H9 (cell line): Measurements from ENCODE around the gene TAF3. TPM values are rescaled to one million over a fixed set of nuclear protein-coding genes. Genes with fewer than 3 reads are reported as not detected.

Experiments used
- DNase-seq: peaks from one replicate; pipeline ENCODE4 v3.0.0-alpha.2; 2017
- H2AFZ ChIP-seq: one replicate; pipeline ENCODE4 v1.6.1; 2013; ENCODE audit warnings: mild to moderate bottlenecking, low read length, control low read depth, moderate library complexity
- H2AK5ac ChIP-seq: 2 replicates; pipeline ENCODE4 v1.6.1; 2013; ENCODE audit warnings: low read length, control low read depth, mixed read lengths; ENCODE audit not compliant: insufficient read length
- H2BK120ac ChIP-seq: one replicate; pipeline ENCODE4 v1.6.1; 2013; ENCODE audit warnings: low read depth, mild to moderate bottlenecking, low read length, control low read depth, inconsistent platforms; ENCODE audit not compliant: poor library complexity, severe bottlenecking
- H2BK12ac ChIP-seq: 2 replicates; pipeline ENCODE4 v1.6.1; 2013; ENCODE audit warnings: low read length, control low read depth, mixed read lengths, low read depth; ENCODE audit not compliant: insufficient read length
- H2BK15ac ChIP-seq: 2 replicates; pipeline ENCODE4 v1.6.1; 2013; ENCODE audit warnings: low read depth, low read length, control low read depth
- H2BK20ac ChIP-seq: one replicate; pipeline ENCODE4 v1.6.1; 2013; ENCODE audit warnings: low read depth, mild to moderate bottlenecking, low read length, control low read depth, inconsistent platforms; ENCODE audit not compliant: poor library complexity, severe bottlenecking
- H2BK5ac ChIP-seq: 2 replicates; pipeline ENCODE4 v1.6.1; 2013; ENCODE audit warnings: low read length, control low read depth, mixed read lengths; ENCODE audit not compliant: insufficient read length
- H3K14ac ChIP-seq: 2 replicates; pipeline ENCODE4 v1.6.1; 2013; ENCODE audit warnings: low read length, control low read depth; ENCODE audit not compliant: insufficient read depth
- H3K18ac ChIP-seq: 2 replicates; pipeline ENCODE4 v1.6.1; 2013; ENCODE audit warnings: low read depth, mild to moderate bottlenecking, mixed read lengths, low read length, control low read depth; ENCODE audit not compliant: insufficient read length
- H3K23ac ChIP-seq: 2 replicates; pipeline ENCODE4 v1.6.1; 2013; ENCODE audit warnings: low read length, control low read depth, mixed read lengths, low read depth; ENCODE audit not compliant: insufficient read length
- H3K23me2 ChIP-seq: 2 replicates; pipeline ENCODE4 v1.6.1; 2013; ENCODE audit warnings: low read depth, mild to moderate bottlenecking, mixed read lengths, low read length, control low read depth; ENCODE audit not compliant: insufficient read length, poor library complexity, severe bottlenecking
- H3K27ac ChIP-seq: 2 replicates; pipeline ENCODE4 v1.5.1; 2013; ENCODE audit warnings: low read length, control low read depth, mixed read lengths, low read depth; ENCODE audit not compliant: insufficient read length
- H3K27me3 ChIP-seq: 2 replicates; pipeline ENCODE4 v1.6.1; 2013; ENCODE audit warnings: low read length, control low read depth, inconsistent platforms; ENCODE audit not compliant: insufficient read depth
- H3K4ac ChIP-seq: 2 replicates; pipeline ENCODE4 v1.6.1; 2013; ENCODE audit warnings: low read depth, mild to moderate bottlenecking, control low read depth, inconsistent platforms, low read length, moderate library complexity
- H3K4me1 ChIP-seq: 2 replicates; pipeline ENCODE4 v1.6.1; 2013; ENCODE audit warnings: low read length, control low read depth, inconsistent platforms; ENCODE audit not compliant: insufficient read depth
- H3K4me2 ChIP-seq: 2 replicates; pipeline ENCODE4 v1.6.1; 2013; ENCODE audit warnings: low read length, control low read depth, mixed read lengths; ENCODE audit not compliant: insufficient read length, insufficient read depth
- H3K56ac ChIP-seq: 2 replicates; pipeline ENCODE4 v1.6.1; 2013; ENCODE audit warnings: low read depth, mild to moderate bottlenecking, mixed read lengths, low read length, control low read depth; ENCODE audit not compliant: insufficient read length
- H3K79me1 ChIP-seq: 2 replicates; pipeline ENCODE4 v1.6.1; 2013; ENCODE audit warnings: low read depth, mild to moderate bottlenecking, moderate library complexity, low read length, control low read depth, inconsistent platforms; ENCODE audit not compliant: insufficient read depth, poor library complexity, severe bottlenecking
- H3K79me2 ChIP-seq: 2 replicates; pipeline ENCODE4 v1.6.1; 2013; ENCODE audit warnings: low read length, control low read depth, inconsistent platforms; ENCODE audit not compliant: insufficient read depth
- H3K9ac ChIP-seq: 2 replicates; pipeline ENCODE4 v1.6.1; 2013; ENCODE audit warnings: low read length, control low read depth, mixed read lengths; ENCODE audit not compliant: insufficient read length; ENCODE audit errors: extremely low read depth
- H3K9me3 ChIP-seq: one replicate; pipeline ENCODE4 v1.6.1; 2013; ENCODE audit warnings: low read depth, low read length, inconsistent platforms; ENCODE audit not compliant: control insufficient read depth
- H3T11ph ChIP-seq: one replicate; pipeline ENCODE4 v1.6.1; 2013; ENCODE audit warnings: mild to moderate bottlenecking, low read length, control low read depth, inconsistent platforms
- H4K20me1 ChIP-seq: one replicate; pipeline ENCODE4 v1.6.1; 2013; ENCODE audit not compliant: control insufficient read depth, insufficient read length, insufficient read depth
- H4K5ac ChIP-seq: 2 replicates; pipeline ENCODE4 v1.6.1; 2013; ENCODE audit warnings: low read depth, mild to moderate bottlenecking, mixed read lengths, low read length, control low read depth; ENCODE audit not compliant: insufficient read length
- H4K8ac ChIP-seq: replicated peaks from 2 replicates; pipeline ENCODE4 v1.6.1; 2013; ENCODE audit warnings: low read length, control low read depth, mixed read lengths, low read depth; ENCODE audit not compliant: insufficient read length
- H4K91ac ChIP-seq: 2 replicates; pipeline ENCODE4 v1.6.1; 2013; ENCODE audit warnings: low read depth, mild to moderate bottlenecking, moderate library complexity, mixed read lengths, low read length, control low read depth; ENCODE audit not compliant: insufficient read length
- H3K27ac Mint-ChIP-seq, 3 experiments: 2 replicates in 2 of 3; 3 replicates in 1 of 3; pipeline ENCODE4 v1.8.0; 2020 to 2021; ENCODE audit warnings: mixed read lengths in 3 of 3, mild to moderate bottlenecking in 1 of 3, moderate library complexity in 1 of 3
- H3K27me3 Mint-ChIP-seq: 2 replicates; pipeline ENCODE4 v1.8.0; 2021; ENCODE audit warnings: low read depth, mild to moderate bottlenecking, moderate library complexity, mixed read lengths
- H3K36me3 Mint-ChIP-seq, 3 experiments: 2 replicates in 2 of 3; 3 replicates in 1 of 3; pipeline ENCODE4 v1.8.0; 2020 to 2021; ENCODE audit warnings: low read depth in 3 of 3, mixed read lengths in 3 of 3; ENCODE audit not compliant: insufficient read depth in 1 of 3
- H3K4me1 Mint-ChIP-seq, 2 experiments: 2 replicates each; pipeline ENCODE4 v1.8.0; 2020; ENCODE audit warnings: mixed read lengths in 2 of 2
- H3K4me3 Mint-ChIP-seq, 2 experiments: 2 replicates in 1 of 2; 3 replicates in 1 of 2; pipeline ENCODE4 v1.8.0; 2020 to 2021; ENCODE audit warnings: mild to moderate bottlenecking in 2 of 2, mixed read lengths in 2 of 2, moderate library complexity in 1 of 2
- H3K9me3 Mint-ChIP-seq, 2 experiments: 2 replicates in 1 of 2; 3 replicates in 1 of 2; pipeline ENCODE4 v1.8.0; 2020; ENCODE audit warnings: mild to moderate bottlenecking in 2 of 2, mixed read lengths in 2 of 2, moderate library complexity in 1 of 2
- CTCF ChIP-seq: fragments of 200-600 bp; sonication (generic); conservative IDR thresholded peaks from 3 replicates; pipeline ENCODE4 v1.8.0; 2021; ENCODE audit warnings: antibody characterized with exemption, mild to moderate bottlenecking
- WGBS: extraction: QIAGEN DNeasy Blood & Tissue Kit; methylation state at CpG from one replicate; pipeline ENCODE4 v1.1.7; 2013; ENCODE audit warnings: missing lambda C conversion rate, low lambda C conversion rate, mixed read lengths; ENCODE audit not compliant: insufficient read length; ENCODE audit errors: extremely low coverage; 5-methylcytosine and 5-hydroxymethylcytosine counted together
- total RNA-seq: library from RNA; stranded (reverse); gene quantifications from 2 replicates; pipeline ENCODE4 v1.2.1, GENCODE V29; 2021

TAF3 gene
- total RNA-seq, 1 experiment from 2014 or later: 10.2 TPM

- WGBS: no CpG with 5 or more reads among the region's 2 CpGs
- no peak overlapping the region for H3K4me3 Mint-ChIP-seq
Measured at GRCh38 chr10:8023851-8024250, 205.5 kb downstream of the TAF3 start.

More at GRCh38 chr10:8023851-8024250, 205.5 kb downstream of the TAF3 start:
- H3K14ac ChIP-seq: no peak overlapping the region
- no peaks in the 10 kb centered on the region for H4K20me1 ChIP-seq
- H3K23me2 ChIP-seq: no peaks in the 10 kb centered on the region
- H3K18ac ChIP-seq: no peak overlapping the region
- no peak for TF ChIP-seq CTCF
- H2BK5ac ChIP-seq: no peak overlapping the region
- H2BK12ac ChIP-seq: no peak overlapping the region
- no peaks in the 10 kb centered on the region for H3K79me1 ChIP-seq
- no peak overlapping the region for H3K27ac ChIP-seq
- no peak overlapping the region for H2BK120ac ChIP-seq
- H3K27me3 ChIP-seq: no peaks in the 10 kb centered on the region
- no peak for DNase-seq
- H3T11ph ChIP-seq: no peak overlapping the region
- no peak overlapping the region for H2BK15ac ChIP-seq
- no peak overlapping the region for H3K56ac ChIP-seq
- H3K4me1 ChIP-seq: no peaks in the 10 kb centered on the region; the same call in 1 of the 2 replicates
- no peak overlapping the region for H4K91ac ChIP-seq
- peaks cover 0 to 5% of the 10 kb centered on the region in 2 experiments; a peak in 1 of 4 replicates for H3K4me1 Mint-ChIP-seq
- H3K9ac ChIP-seq: no peak overlapping the region
- H4K8ac ChIP-seq: no peak overlapping the region
- no peaks in the 10 kb centered on the region for H3K9me3 ChIP-seq
- H3K23ac ChIP-seq: no peak overlapping the region
- H2AFZ ChIP-seq: no peak overlapping the region
- peaks cover 17% of the 10 kb centered on the region for H3K27me3 Mint-ChIP-seq
- H3K4ac ChIP-seq: no peak overlapping the region
- no peaks in the 10 kb centered on the region for H3K9me3 Mint-ChIP-seq
- no peak overlapping the region for H4K5ac ChIP-seq
- no peaks in the 10 kb centered on the region for H3K79me2 ChIP-seq
- no peaks in the 10 kb centered on the region for H3K36me3 Mint-ChIP-seq
- H3K4me2 ChIP-seq: no peak overlapping the region
- no peak overlapping the region for H3K27ac Mint-ChIP-seq
- H2AK5ac ChIP-seq: no peak overlapping the region
- no peak overlapping the region for H2BK20ac ChIP-seq
